NCI-H1092 treated with DMSO at 0.1 percent for 48 hours (cell line): ENCODE measurements around the gene WNT9B.

ENCODE experiments used
- DNase-seq: peaks from one replicate; lab custom pipeline; 2025; lab: John Stamatoyannopoulos, UW

The WNT9B gene

GRCh38 chr17:46881015-46881414, 29.6 kb downstream of the WNT9B start:
- DNase-seq: no peak

GRCh38 chr17:46882666-46883065, 31.3 kb downstream of the WNT9B start:
- no peak for DNase-seq

- DNase-seq: no peak
Measured at GRCh38 chr17:46883871-46884520, 32.6 kb downstream of the WNT9B start.

- no peak for DNase-seq
Measured at GRCh38 chr17:46884552-46884951, 33.2 kb downstream of the WNT9B start.

- DNase-seq: no peak
Measured at GRCh38 chr17:46885415-46886309, 34.3 kb downstream of the WNT9B start.

- DNase-seq: no peak
Measured at GRCh38 chr17:46886310-46886663, 34.9 kb downstream of the WNT9B start.

GRCh38 chr17:46887717-46888116, 36.3 kb downstream of the WNT9B start:
- no peak for DNase-seq

DNA sequence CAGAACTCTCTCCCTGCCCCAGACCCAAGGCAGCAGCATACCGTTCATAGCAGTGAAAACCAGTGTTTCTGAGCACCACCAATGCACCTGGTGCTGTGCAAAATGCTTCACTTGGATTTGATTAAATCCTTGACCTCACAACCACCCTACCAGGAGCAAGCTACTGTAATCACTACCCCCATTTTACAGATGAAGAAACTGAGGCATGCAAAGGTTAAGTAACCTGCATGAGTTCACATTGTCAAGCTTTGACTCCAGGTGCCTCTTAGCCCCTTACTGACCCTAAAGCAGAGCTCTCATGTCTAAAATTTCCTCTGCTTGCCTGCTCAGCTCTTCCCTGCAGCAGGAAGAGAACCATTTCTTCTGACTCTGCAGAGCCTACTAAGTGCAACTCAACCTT, 37.3 kb downstream of the WNT9B start:
- no peak for DNase-seq

DNA sequence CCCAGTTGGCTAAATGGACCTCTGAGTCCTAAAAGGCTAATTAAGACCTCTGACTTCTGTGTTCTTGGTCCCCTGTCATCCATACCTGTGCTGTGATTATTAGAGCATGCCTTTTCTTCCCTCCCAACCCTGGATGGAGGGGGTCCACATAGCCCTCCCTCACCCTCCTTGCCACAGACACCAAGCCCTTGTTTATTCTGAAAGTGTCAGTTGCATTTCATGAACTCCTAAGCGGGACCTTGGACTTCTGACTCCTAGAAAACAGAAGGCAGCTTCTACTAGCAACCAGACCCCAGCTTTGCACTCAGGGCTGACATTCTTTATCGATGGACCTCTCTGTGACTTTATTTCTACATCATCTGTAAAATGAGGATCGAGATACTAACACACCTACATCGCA, 38.1 kb downstream of the WNT9B start:
- no peak for DNase-seq

- DNase-seq: no peak
Measured at GRCh38 chr17:46889992-46890564, 38.7 kb downstream of the WNT9B start.

GRCh38 chr17:46890638-46891037, 39.3 kb downstream of the WNT9B start:
- no peak for DNase-seq

DNA sequence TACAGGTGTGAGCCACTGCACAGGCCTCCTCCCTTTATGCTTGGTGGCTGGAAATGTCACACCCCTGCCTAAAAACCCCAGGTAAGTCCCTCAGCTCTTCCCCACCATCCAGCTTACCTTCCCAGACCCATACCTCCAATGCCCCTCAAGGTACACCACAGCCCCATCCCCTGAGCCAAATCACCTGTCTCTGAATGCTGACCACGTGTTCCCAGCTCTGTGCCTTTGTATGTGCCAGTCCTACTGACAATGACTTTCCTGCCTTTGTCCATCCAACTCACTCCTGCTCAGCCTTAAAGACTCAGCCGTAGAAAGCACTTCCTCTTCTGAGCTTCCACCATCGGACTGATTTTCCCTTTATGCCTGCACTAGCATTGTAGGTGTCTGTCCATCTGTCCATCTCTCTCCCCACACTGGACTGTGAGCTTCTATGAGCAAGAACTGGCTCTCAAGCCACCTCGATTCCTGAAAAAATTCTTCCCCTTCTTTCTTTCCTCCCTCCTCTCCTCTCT, 40.9 kb downstream of the WNT9B start:
- DNase-seq: no peak

DNA sequence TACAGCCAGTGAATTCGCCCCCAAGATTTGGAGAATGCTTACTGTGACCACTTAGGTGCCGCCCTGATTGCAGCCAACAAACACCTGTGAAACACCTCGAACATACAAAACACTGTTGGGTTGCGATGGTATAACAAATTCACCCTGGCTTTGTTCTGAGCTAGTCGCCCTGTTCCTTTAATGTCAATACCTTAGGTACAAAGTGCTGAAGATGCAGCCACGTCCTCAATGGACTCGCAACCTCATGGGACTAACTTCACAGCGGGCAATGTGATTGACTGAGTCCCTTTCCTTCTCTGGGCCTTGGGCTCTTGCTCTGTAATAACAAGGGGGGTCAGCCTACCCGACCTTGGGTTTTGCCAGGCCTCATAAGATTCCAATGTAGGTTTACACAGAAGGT, 42.6 kb downstream of the WNT9B start:
- DNase-seq: no peak

DNA sequence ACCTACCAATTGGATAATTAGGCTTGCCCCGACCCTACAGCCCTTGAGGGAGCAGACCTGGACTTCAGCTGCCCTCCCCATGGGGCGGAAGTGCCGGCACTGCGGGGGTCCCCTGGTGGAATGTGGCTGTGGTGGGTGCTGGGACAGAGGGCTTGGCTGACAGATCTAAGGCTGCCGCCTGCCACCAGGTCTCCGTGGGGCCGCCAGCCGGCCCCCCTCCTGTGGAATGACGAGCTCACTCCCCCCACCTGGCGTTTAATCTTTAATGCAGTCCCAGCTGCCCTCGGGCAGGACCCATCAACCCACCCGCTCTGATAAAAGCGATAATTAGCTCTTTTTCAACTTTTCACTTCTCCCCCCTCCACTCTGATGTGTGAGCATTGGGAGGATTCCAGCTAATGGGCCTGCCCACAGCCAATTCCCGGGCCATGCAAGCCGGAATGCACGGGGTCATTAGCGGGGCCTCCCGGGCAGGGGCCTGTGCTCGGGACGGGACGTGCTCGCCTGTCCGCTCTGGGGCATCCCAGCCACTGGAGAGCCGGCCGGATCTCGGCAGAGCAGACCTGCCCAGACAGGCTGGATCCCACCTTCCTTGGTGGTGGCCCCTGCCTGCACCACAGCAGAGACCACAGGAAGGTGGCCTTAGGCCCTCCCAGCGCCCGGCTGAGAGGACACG, 43.2 kb downstream of the WNT9B start:
- DNase-seq: no peak

GRCh38 chr17:46895171-46895570, 43.8 kb downstream of the WNT9B start:
- no peak for DNase-seq

GRCh38 chr17:46896991-46897390, 45.6 kb downstream of the WNT9B start:
- no peak for DNase-seq

DNA sequence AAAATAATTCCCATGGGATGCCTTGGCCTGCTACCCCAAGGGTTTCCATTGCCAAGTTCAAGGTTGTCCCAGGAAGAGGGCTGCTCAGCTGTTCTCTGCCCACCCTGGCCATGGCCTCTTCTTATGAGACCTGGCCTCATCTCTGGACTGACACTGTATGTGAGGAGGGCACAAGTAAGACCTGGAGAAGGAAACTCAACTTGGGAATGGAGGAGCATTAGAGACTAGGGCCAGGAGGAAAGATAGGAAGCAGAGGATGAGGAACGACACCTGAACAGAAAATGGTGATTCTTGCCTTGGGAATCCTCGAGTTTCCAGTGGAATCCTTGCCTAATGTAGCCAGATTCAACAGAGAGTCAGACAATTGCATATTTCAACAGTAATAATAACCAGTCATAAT, 47.0 kb downstream of the WNT9B start:
- DNase-seq: no peak

- no peak for DNase-seq
Measured at GRCh38 chr17:46898860-46899259, 47.5 kb downstream of the WNT9B start.

- no peak for DNase-seq
Measured at GRCh38 chr17:46901291-46901690, 49.9 kb downstream of the WNT9B start.

DNA sequence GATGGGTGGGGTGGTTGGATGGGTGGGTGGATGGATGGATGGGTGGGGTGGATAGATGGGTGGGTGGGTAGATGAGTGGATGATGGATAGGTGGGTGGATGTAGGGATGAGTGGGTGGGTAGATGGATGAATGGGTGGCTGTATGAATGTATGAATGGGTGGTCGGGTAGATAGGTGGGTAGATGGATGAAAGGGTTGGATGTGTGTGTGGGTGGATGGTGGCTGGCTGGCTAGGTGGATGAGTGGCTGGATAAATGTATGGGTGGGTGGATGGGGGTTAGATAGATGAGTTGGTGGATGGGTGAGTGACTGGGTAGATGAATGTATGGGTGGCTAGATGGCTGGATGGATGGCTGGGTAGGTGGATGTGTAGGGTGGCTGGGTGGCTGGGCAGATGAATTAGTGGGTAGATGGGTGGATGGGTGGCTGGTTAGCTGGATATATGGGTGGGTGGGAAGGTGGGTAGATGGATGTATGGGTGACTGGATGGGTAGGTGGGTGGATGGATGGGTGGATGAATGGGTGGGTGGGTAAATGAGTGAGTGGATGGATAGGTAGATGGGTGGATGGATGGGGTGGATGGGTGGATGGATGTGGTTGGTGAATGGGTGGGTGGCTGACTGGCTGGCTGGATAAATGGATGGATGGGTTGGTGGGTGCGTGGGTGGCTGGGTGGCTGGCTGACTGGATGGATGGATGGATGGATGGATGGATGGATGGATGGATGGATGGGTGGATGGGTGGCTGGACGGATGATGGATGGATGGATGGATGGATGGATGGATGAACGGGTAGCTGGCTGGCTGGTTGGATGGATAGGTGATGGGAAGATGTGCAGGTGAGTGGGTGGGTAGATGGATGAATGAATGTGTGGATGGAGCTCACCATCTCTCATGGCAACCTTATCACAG, 52.6 kb downstream of the WNT9B start:
- no peak for DNase-seq

DNA sequence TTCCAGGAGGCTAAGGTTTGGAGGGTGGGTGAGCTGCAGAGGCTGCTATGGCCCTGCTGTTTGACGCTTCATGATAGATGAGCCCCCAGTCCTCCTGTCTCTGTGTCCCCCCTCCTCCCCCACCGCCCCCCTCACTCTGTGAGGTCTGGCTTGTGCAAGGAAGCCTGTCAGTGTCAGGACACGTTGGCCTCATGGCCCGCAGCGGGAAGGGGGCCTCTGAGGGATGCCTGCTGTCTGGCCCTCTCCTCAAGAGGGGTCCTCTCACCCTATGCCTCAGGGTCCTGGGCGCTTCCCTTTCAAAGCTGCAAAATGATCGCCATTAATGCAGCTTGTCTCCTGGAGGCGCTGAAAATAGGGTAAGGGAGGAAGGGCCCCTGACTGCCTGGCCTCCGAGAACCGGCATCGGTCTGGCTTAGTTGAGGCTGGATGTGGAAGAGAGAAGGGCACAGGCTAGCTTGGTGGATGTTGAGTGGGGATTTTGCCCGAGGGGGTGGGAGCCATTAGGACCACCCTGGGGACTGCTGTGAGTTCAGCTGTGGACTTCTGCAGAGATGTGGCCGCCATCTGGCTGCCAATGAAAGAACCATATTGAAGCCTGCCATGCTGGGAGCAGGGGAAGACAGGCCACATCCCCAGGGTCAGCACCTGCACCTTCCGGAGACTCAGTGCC, 56.8 kb downstream of the WNT9B start:
- DNase-seq: no peak
